Glutamatergic neuron (in vitro differentiated cells): Measurements from ENCODE around the gene DOCK11. TPM values are rescaled to one million over a fixed set of nuclear protein-coding genes. Genes with fewer than 3 reads are reported as not detected.

Experiments used
- DNase-seq: peaks from one replicate; pipeline ENCODE4 v3.0.0; 2022
- H3K27ac Mint-ChIP-seq: one replicate; pipeline ENCODE4 v1.8.0; 2020; ENCODE audit warnings: mild to moderate bottlenecking, mixed read lengths, inconsistent platforms; ENCODE audit not compliant: unreplicated experiment
- H3K27me3 Mint-ChIP-seq: one replicate; pipeline ENCODE4 v1.8.0; 2020; ENCODE audit warnings: mild to moderate bottlenecking, moderate library complexity, mixed read lengths, inconsistent platforms; ENCODE audit not compliant: unreplicated experiment
- H3K36me3 Mint-ChIP-seq: one replicate; pipeline ENCODE4 v1.8.0; 2020; ENCODE audit warnings: mild to moderate bottlenecking, mixed read lengths, inconsistent platforms; ENCODE audit not compliant: unreplicated experiment
- H3K4me1 Mint-ChIP-seq: one replicate; pipeline ENCODE4 v1.8.0; 2020; ENCODE audit warnings: mild to moderate bottlenecking, low read depth, mixed read lengths, inconsistent platforms; ENCODE audit not compliant: unreplicated experiment
- H3K4me3 Mint-ChIP-seq: one replicate; pipeline ENCODE4 v1.8.0; 2020; ENCODE audit warnings: mild to moderate bottlenecking, mixed read lengths, inconsistent platforms; ENCODE audit not compliant: unreplicated experiment
- H3K9me3 Mint-ChIP-seq: one replicate; pipeline ENCODE4 v1.8.0; 2020; ENCODE audit warnings: mild to moderate bottlenecking, moderate library complexity, mixed read lengths, inconsistent platforms; ENCODE audit not compliant: unreplicated experiment
- total RNA-seq: library from RNA; stranded (reverse); fragmentation: NEBNext Ultra II Directional; extraction: Animal tissue kit (Norgen Biotek cat#: 25700); gene quantifications from one replicate; pipeline ENCODE4 v1.2.1, GENCODE V29; 2021; ENCODE audit not compliant: unreplicated experiment
- TF ChIP-seq, protein P1 (sequence below): fragments of 200-600 bp; sonication (generic); IDR thresholded peaks from one replicate; pipeline ENCODE4 v1.5.0; 2021; ENCODE audit not compliant: partially characterized antibody, unreplicated experiment

DOCK11 gene
- total RNA-seq, 1 donor from 2014 or later = 53.1 TPM

DNA sequence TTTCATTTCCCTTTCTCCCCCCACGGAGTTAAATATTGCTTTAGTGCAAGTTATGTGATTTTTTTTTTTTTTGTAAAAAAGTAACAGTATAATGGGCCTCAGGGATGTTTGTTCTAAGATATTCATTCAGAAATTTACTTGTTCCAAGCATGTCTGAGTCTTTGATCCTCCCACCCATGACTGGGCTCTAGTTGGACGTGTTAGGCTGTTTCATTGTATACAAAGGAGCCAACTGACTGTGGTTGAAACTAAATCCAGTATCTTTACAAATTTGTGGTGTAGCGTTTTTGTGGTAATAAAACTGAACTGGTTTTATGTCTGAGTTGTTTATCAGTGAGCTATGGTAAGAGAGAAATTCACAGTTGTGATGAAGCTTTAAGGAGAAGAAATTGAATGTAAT lies 74.1 kb downstream of the DOCK11 start:
- Mint-ChIP-seq H3K36me3 (no peaks in the 10 kb centered on the region), H3K27me3 (no peaks in the 10 kb centered on the region), H3K27ac (no peak overlapping the region), H3K9me3 (no peaks in the 10 kb centered on the region), H3K4me1 (no peaks in the 10 kb centered on the region), H3K4me3 (no peak overlapping the region)
- no peak for DNase-seq
- TF ChIP-seq, protein P1, sequence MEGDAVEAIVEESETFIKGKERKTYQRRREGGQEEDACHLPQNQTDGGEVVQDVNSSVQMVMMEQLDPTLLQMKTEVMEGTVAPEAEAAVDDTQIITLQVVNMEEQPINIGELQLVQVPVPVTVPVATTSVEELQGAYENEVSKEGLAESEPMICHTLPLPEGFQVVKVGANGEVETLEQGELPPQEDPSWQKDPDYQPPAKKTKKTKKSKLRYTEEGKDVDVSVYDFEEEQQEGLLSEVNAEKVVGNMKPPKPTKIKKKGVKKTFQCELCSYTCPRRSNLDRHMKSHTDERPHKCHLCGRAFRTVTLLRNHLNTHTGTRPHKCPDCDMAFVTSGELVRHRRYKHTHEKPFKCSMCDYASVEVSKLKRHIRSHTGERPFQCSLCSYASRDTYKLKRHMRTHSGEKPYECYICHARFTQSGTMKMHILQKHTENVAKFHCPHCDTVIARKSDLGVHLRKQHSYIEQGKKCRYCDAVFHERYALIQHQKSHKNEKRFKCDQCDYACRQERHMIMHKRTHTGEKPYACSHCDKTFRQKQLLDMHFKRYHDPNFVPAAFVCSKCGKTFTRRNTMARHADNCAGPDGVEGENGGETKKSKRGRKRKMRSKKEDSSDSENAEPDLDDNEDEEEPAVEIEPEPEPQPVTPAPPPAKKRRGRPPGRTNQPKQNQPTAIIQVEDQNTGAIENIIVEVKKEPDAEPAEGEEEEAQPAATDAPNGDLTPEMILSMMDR = no peak

DNA sequence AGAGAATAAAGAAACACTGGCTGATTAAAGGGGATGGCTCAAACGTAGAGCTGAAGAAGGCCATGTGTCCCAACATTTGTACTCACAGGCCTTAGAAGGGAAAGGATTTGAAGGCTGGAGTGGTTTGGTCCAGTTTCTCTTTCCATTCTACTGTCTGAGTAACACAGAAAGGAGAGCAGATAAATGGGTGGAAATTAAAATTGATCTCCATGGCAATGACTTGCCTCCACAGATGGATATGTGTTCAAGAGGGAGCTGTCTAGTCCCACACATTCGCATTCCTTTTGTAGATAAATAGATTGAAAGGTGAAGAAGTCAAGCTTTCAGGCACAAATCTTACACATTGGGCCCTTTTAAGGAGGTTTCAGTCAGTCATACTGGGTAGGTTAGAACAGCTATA lies 74.6 kb downstream of the DOCK11 start:
- H3K27ac Mint-ChIP-seq = no peak overlapping the region
- no peaks in the 10 kb centered on the region for H3K9me3 Mint-ChIP-seq
- no peaks in the 10 kb centered on the region for H3K4me1 Mint-ChIP-seq
- H3K27me3 Mint-ChIP-seq = no peaks in the 10 kb centered on the region
- no peak for DNase-seq
- H3K4me3 Mint-ChIP-seq = no peak overlapping the region
- TF ChIP-seq, protein P1 = no peak
- no peaks in the 10 kb centered on the region for H3K36me3 Mint-ChIP-seq

DNA sequence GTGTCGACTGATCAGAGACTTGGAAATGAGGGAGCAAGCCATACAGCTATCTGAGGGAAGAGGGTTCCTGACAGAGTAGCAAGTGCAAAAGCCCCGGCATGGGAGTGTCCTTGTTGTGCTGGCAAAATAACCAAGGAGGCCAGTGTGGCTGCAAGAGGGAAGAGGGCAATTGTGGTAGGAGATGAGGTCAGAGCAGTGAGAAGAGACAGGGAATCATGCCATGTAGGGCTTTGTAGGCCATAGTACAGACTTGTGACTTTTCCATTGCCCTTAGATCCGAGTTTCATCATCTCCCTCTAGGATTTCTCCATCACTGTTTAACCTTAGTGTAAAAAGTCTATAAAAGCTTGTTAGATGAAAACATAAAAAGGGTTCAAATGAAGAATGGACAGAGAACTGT lies 76.2 kb downstream of the DOCK11 start:
- TF ChIP-seq, protein P1 = no peak
- DNase-seq = no peak
- Mint-ChIP-seq H3K9me3 (no peaks in the 10 kb centered on the region), H3K4me1 (no peaks in the 10 kb centered on the region), H3K4me3 (no peak overlapping the region), H3K36me3 (no peaks in the 10 kb centered on the region), H3K27ac (no peak overlapping the region), H3K27me3 (no peaks in the 10 kb centered on the region)

DNA sequence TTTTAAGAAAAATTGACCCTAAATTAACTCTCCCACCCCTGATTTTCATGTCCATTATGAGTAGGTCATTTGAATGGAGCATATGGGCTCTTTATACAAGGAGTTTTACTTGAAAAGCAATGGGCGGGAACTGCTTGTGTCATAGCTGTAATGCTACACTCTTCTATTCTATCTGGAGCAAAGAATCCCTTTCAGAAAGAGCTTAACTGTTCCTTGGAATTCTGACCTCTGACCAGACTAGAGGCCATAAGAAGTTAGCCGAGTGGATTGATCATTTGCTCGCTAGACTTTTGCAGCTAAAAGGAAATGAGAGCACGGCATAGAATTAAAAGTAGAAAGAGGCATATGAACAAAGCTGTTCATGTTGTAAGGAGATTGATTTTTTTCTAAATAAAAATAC lies 79.1 kb downstream of the DOCK11 start:
- TF ChIP-seq, protein P1 = no peak
- no peak overlapping the region for H3K27ac Mint-ChIP-seq
- DNase-seq = no peak

DNA sequence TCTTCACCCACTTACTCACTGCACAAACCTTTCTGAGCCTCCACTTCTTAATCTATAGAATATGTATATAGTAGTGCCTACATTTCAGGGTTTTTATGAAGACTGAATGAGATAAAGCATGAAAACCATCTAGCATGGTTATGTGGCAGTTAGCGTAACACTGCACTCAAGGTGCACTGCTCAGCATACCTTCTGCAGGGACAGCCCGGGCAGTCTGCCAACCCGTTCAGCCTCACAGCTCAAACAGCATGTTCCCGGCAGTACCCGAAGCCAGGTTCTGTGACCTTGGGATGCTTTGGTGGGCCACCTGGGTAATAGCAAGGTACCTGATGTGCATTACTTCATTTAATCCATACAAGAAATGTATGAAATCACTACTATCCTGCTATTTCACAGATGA lies 81.4 kb downstream of the DOCK11 start:
- Mint-ChIP-seq H3K9me3 (no peaks in the 10 kb centered on the region), H3K4me1 (peaks cover 7% of the 10 kb centered on the region), H3K4me3 (no peak overlapping the region), H3K36me3 (no peaks in the 10 kb centered on the region), H3K27me3 (no peaks in the 10 kb centered on the region), H3K27ac (no peak overlapping the region)
- TF ChIP-seq, protein P1 = no peak
- DNase-seq = no peak

More for the DNA sequence above, 79.1 kb downstream of the DOCK11 start:
- Mint-ChIP-seq H3K4me3 (no peak overlapping the region), H3K4me1 (peaks cover 7% of the 10 kb centered on the region), H3K27me3 (no peaks in the 10 kb centered on the region), H3K9me3 (no peaks in the 10 kb centered on the region), H3K36me3 (no peaks in the 10 kb centered on the region)
